ENCODE data around the gene KIF1B.
"Not testable (repeated sequence)": the region's sequence is repeated elsewhere in the genome, so short reads cannot be mapped to it uniquely, and the experiment has no call there.

KIF1B gene

GRCh38 chr1:10196976-10197375, 13.4 kb upstream of the KIF1B start:
- no peak for DNase-seq

- no peak for DNase-seq
Observed at GRCh38 chr1:10200620-10201019, 9.8 kb upstream of the KIF1B start.

GRCh38 chr1:10204003-10204642, 6.2 kb upstream of the KIF1B start:
- no peak for DNase-seq

GRCh38 chr1:10205206-10205605, 5.2 kb upstream of the KIF1B start:
- not testable (repeated sequence) for DNase-seq

GRCh38 chr1:10207810-10208209, 2.6 kb upstream of the KIF1B start:
- DNase-seq, result no peak

- DNase-seq, result no peak
Observed at GRCh38 chr1:10208537-10208936, 1.8 kb upstream of the KIF1B start.

GRCh38 chr1:10209590-10209904, 823 bp upstream of the KIF1B start:
- no peak for DNase-seq

- peak; percentile 56 for DNase-seq
Observed at GRCh38 chr1:10210841-10211804, 753 bp downstream of the KIF1B start.

GRCh38 chr1:10211805-10212410, 1.5 kb downstream of the KIF1B start:
- DNase-seq, result peak; percentile 58

- no peak for DNase-seq
Observed at GRCh38 chr1:10212476-10212875, 2.1 kb downstream of the KIF1B start.

- DNase-seq, result no peak
Observed at GRCh38 chr1:10213186-10213705, 2.9 kb downstream of the KIF1B start.

- peak; percentile 55 for DNase-seq
Observed at GRCh38 chr1:10216090-10216749, 5.8 kb downstream of the KIF1B start.

- peak; percentile 71 for DNase-seq
Observed at GRCh38 chr1:10217748-10218441, 7.5 kb downstream of the KIF1B start.

GRCh38 chr1:10220200-10220599, 9.8 kb downstream of the KIF1B start:
- DNase-seq, result no peak

GRCh38 chr1:10220657-10221056, 10.3 kb downstream of the KIF1B start:
- DNase-seq, result not testable (repeated sequence)

- DNase-seq, result no peak
Observed at GRCh38 chr1:10225573-10225972, 15.2 kb downstream of the KIF1B start.

GRCh38 chr1:10228528-10228927, 18.2 kb downstream of the KIF1B start:
- DNase-seq, result no peak

- DNase-seq, result no peak
Observed at GRCh38 chr1:10229903-10230302, 19.5 kb downstream of the KIF1B start.

- DNase-seq, result no peak
Observed at GRCh38 chr1:10232163-10232562, 21.8 kb downstream of the KIF1B start.

GRCh38 chr1:10236405-10237156, 26.2 kb downstream of the KIF1B start:
- peak; percentile 23 for DNase-seq

GRCh38 chr1:10237157-10237539, 26.8 kb downstream of the KIF1B start:
- no peak for DNase-seq

- DNase-seq, result no peak
Observed at GRCh38 chr1:10242135-10242534, 31.8 kb downstream of the KIF1B start.
